GM12878 (cell line): ENCODE measurements around the gene SELP. TPM values are rescaled to one million over a fixed set of nuclear protein-coding genes. Genes with fewer than 3 reads are reported as not detected.

Experiments
- ATAC-seq: fragments of 200-7000 bp; cut with Tn5 transposase; 3 replicates; pipeline ENCODE4 v1.9.1; 2020; ENCODE audit warnings: mild to moderate bottlenecking, moderate library complexity
- BruUV-seq: library from RNA; stranded (reverse); fragments of 400-500 nt; replicated peaks from 2 replicates; lab custom pipeline; 2021; lab: Mats Ljungman, UMichigan
- CTCF ChIA-PET: fragments of 300-600 bp; sonication (Branson Sonifier 250); formaldehyde crosslinking; extraction: SDS; loops from one replicate; lab custom pipeline; 2021; ENCODE audit warnings: inconsistent platforms; lab: Yijun Ruan, JAX
- POLR2A ChIA-PET: fragments of 350-600 bp; formaldehyde crosslinking; extraction: SDS; loops from one replicate; lab custom pipeline; 2021; ENCODE audit warnings: inconsistent platforms; lab: Charles Lee
- RAD21 ChIA-PET: fragments of 300-600 bp; sonication (Branson Sonifier 250); formaldehyde crosslinking; loops from one replicate; lab custom pipeline; 2023; ENCODE audit warnings: antibody characterized with exemption; ENCODE audit not compliant: unreplicated experiment; lab: Charles Lee
- SMC1A ChIA-PET: fragments of 300-600 bp; sonication (Branson Sonifier 250); formaldehyde crosslinking; loops from one replicate; lab custom pipeline; 2023; ENCODE audit not compliant: unreplicated experiment, uncharacterized antibody; lab: Charles Lee
- DNase-seq: peaks from one replicate; pipeline ENCODE4 v3.0.0-alpha.2; 2011; ENCODE audit warnings: low read depth, low spot score
- FAIRE-seq: peaks from 3 replicates; lab custom pipeline; 2011; peaks lifted over from hg19 to GRCh38; lab: Jason Lieb, UNC
- H2AFZ ChIP-seq: 2 replicates; pipeline ENCODE4 v1.6.0; 2011; ENCODE audit warnings: low read depth, low read length, control low read depth; ENCODE audit not compliant: control insufficient read depth
- H3K27ac ChIP-seq: 2 replicates; pipeline ENCODE4 v1.5.1; 2011; ENCODE audit warnings: control low read depth; ENCODE audit not compliant: control insufficient read depth, insufficient read depth
- H3K27me3 ChIP-seq, 2 experiments: replicated peaks in 1 of 2; 2 replicates each; pipeline versions ENCODE4 v1.6.0 to v1.6.1; 2011; ENCODE audit warnings: low read length in 1 of 2; ENCODE audit not compliant: control insufficient read depth in 2 of 2, insufficient read depth in 2 of 2
- H3K36me3 ChIP-seq, 2 experiments: 2 replicates each; pipeline ENCODE4 v1.5.1; 2011; ENCODE audit warnings: low read length in 1 of 2; ENCODE audit not compliant: control insufficient read depth in 2 of 2, insufficient read depth in 2 of 2
- H3K4me1 ChIP-seq: 2 replicates; pipeline ENCODE4 v1.6.1; 2011; ENCODE audit warnings: mild to moderate bottlenecking, low read length, moderate library complexity, mixed read lengths; ENCODE audit not compliant: control insufficient read depth, insufficient read depth
- H3K4me2 ChIP-seq: 2 replicates; pipeline ENCODE4 v1.6.0; 2011; ENCODE audit warnings: control low read depth; ENCODE audit not compliant: control insufficient read depth, insufficient read depth
- H3K4me3 ChIP-seq: fragments of 200-600 bp; sonication (generic); 2 replicates; pipeline ENCODE4 v1.5.1; 2016
- H3K79me2 ChIP-seq: 2 replicates; pipeline ENCODE4 v1.6.0; 2011; ENCODE audit warnings: low read length; ENCODE audit not compliant: control insufficient read depth, insufficient read depth
- H3K9ac ChIP-seq: 2 replicates; pipeline ENCODE4 v1.8.0; 2011; ENCODE audit warnings: low read length, control low read depth, mixed read lengths; ENCODE audit not compliant: control insufficient read depth, insufficient read depth
- H3K9me3 ChIP-seq: replicated peaks from 3 replicates; pipeline ENCODE4 v1.5.1; 2011; ENCODE audit warnings: mild to moderate bottlenecking, low read length; ENCODE audit not compliant: control insufficient read depth, insufficient read depth
- H4K20me1 ChIP-seq: 2 replicates; pipeline ENCODE4 v1.6.0; 2011; ENCODE audit not compliant: control insufficient read depth, insufficient read depth
- BHLHE40 ChIP-seq, 2 experiments: fragments of 450-650 bp in 1 of 2; IDR thresholded peaks; 2 replicates each; pipeline ENCODE4 v1.6.1; 2011 to 2017; ENCODE audit warnings: low read depth in 2 of 2, borderline replicate concordance in 1 of 2, improper control_type of control experiment in 1 of 2, low read length in 1 of 2, mild to moderate bottlenecking in 1 of 2
- CBX5 ChIP-seq: sonication (generic); IDR thresholded peaks from 2 replicates; pipeline ENCODE4 v1.6.1; 2016; ENCODE audit warnings: low read depth, moderate library complexity, mild to moderate bottlenecking, inconsistent platforms
- CTCF ChIP-seq, 3 experiments: IDR thresholded peaks in 2 of 3; conservative IDR thresholded peaks in 1 of 3; 2 replicates each; pipeline ENCODE4 v1.5.1; 2011; ENCODE audit warnings: low read depth in 3 of 3, low read length in 3 of 3, mild to moderate bottlenecking in 3 of 3, control low read depth in 2 of 3, moderate library complexity in 2 of 3, inconsistent platforms in 1 of 3, mixed read lengths in 1 of 3; ENCODE audit not compliant: control insufficient read depth in 2 of 3, insufficient read depth in 1 of 3; ENCODE audit errors: extremely low read depth in 1 of 3
- RAD21 ChIP-seq: IDR thresholded peaks from 2 replicates; pipeline ENCODE4 v1.6.1; 2011; ENCODE audit warnings: mild to moderate bottlenecking, low read depth, low read length, moderate library complexity; ENCODE audit not compliant: insufficient read depth
- SMC3 ChIP-seq: IDR thresholded peaks from 2 replicates; pipeline ENCODE4 v1.6.1; 2011; ENCODE audit warnings: low read length, improper control_type of control experiment, borderline replicate concordance
- WRNIP1 ChIP-seq: IDR thresholded peaks from 2 replicates; pipeline ENCODE4 v1.6.1; 2011; ENCODE audit warnings: low read depth, low read length, improper control_type of control experiment, borderline replicate concordance
- WGBS: methylation state at CpG from one replicate; pipeline ENCODE4 v1.1.6; 2016; ENCODE audit warnings: low lambda C conversion rate; ENCODE audit not compliant: insufficient replicate concordance, insufficient coverage; ENCODE audit errors: missing lambda C conversion rate; 5-methylcytosine and 5-hydroxymethylcytosine counted together
- in situ Hi-C: fragments of 300-500 bp; cut with MboI; formaldehyde crosslinking; loops from 9 replicates; pipeline ENCODE4 v1.14.3; 2018; ENCODE audit warnings: mixed read lengths
- intact Hi-C: fragments of 100-400 bp; cut with micrococcal nuclease; formaldehyde crosslinking; loops from one replicate; pipeline ENCODE4 v1.14.2; 2022; ENCODE audit not compliant: unreplicated experiment
- polyA plus RNA-seq, 11 experiments: library from polyadenylated mRNA; depleted of rRNA in 4 of 11; unstranded in 6 of 11; stranded (reverse) in 5 of 11; fragments of >200 nt; fragmentation: Nextera tagmentation in 4 of 11; fragmentation: Illumina TruSeq in 1 of 11; extraction: Ambion mirVana in 4 of 11; extraction: Trizol in 1 of 11; gene quantifications; 1 replicate in 1 of 11; 2 replicates in 10 of 11; pipeline versions ENCODE4 v1.2.1 to v1.2.3, GENCODE V29; 2011 to 2016; ENCODE audit warnings: inconsistent platforms in 2 of 11, missing spikeins in 2 of 11, low read depth in 1 of 11
- total RNA-seq, 4 experiments: library from RNA; depleted of rRNA in 3 of 4; stranded (reverse); fragments of >200 nt in 3 of 4; fragmentation: Illumina TruSeq in 1 of 4; extraction: Trizol in 1 of 4; gene quantifications; 2 replicates each; pipeline versions ENCODE4 v1.2.1 to v1.2.3, GENCODE V29; 2013 to 2021
- TF ChIP-seq, protein P1 (sequence below): fragments of 450-650 bp; IDR thresholded peaks from 2 replicates; pipeline ENCODE4 v1.6.1; 2017; ENCODE audit warnings: low read depth, mild to moderate bottlenecking, moderate library complexity

The SELP gene
- total and polyA plus RNA-seq, 10 of the 15 experiments (the other 5 are each of a cell fraction or from before 2014, with no cell fraction given): 0.04 to 0.23 (median 0.06) TPM; not detected in 7

DNA sequence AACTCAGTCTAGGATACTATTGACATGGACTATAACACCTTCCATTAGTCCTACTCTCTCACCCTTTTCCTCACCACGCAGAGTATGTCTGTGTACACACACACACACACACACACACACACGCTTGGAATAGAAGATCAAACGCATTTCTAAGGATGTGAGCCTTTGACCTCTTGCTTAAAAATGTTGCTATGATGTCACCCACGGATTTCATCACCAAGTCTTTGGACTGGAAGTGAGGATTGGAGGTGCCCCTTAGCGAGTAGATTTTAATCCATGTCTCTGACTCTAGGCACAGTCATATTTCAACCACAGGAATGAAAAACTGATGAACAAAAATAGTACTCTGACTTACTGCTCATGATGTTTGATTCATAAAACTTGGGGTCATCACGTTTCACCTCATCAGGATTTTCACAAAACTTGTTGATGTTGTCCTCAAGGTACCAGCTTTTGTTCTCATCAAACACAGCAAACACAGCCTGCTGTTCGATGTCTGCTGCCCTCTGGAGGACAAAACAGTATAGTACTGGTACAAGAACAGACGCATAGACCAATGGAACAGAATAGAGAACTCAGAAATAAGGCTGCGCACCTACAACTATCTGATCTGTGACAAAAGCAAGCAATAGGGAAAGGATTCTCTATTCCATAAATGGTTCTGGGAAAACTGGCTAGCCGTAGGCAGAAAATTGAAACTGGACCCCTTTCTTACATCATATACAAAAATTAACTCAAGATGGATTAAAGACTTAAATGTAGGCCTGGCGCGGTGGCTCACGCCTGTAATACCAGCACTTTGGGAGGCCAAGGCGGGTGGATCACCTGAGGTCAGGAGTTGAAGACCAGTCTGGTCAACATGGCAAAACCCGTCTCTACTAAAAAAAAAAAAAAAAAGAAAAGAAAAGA, 83.6 kb downstream of the SELP start:
- Histone ChIP-seq H3K4me1 (no peaks in the 10 kb centered on the region), H3K9me3 (no peaks in the 10 kb centered on the region), H3K4me3 (no peak overlapping the region), H3K9ac (no peak overlapping the region), H3K4me2 (no peak overlapping the region), H3K79me2 (no peaks in the 10 kb centered on the region), H3K27me3 (no peaks in the 10 kb centered on the region), H2AFZ (no peak overlapping the region; the same call in 1 of the 2 replicates), H3K36me3 (no peaks in the 10 kb centered on the region), H4K20me1 (no peaks in the 10 kb centered on the region), H3K27ac (no peak overlapping the region)
- TF ChIP-seq RAD21: peak; percentile 75
- TF ChIP-seq, protein P1, sequence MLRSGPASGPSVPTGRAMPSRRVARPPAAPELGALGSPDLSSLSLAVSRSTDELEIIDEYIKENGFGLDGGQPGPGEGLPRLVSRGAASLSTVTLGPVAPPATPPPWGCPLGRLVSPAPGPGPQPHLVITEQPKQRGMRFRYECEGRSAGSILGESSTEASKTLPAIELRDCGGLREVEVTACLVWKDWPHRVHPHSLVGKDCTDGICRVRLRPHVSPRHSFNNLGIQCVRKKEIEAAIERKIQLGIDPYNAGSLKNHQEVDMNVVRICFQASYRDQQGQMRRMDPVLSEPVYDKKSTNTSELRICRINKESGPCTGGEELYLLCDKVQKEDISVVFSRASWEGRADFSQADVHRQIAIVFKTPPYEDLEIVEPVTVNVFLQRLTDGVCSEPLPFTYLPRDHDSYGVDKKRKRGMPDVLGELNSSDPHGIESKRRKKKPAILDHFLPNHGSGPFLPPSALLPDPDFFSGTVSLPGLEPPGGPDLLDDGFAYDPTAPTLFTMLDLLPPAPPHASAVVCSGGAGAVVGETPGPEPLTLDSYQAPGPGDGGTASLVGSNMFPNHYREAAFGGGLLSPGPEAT: no peak
- TF ChIP-seq BHLHE40 (IDR thresholded peaks at IDR 0.05; ENCODE audit: borderline replicate concordance in 1 of 2, low read depth in 2 of 2, low read length in 1 of 2): 0 out of 4 replicates have a peak, but pooled peaks of 1 of the 2 experiments have one; percentile 6
- TF ChIP-seq CTCF (IDR thresholded peaks at IDR 0.05 in 2 of 3, conservative IDR thresholded peaks at IDR 0.05 in 1 of 3; ENCODE audit: control insufficient read depth in 2 of 3, extremely low read depth in 1 of 3, insufficient read depth in 1 of 3, low read depth in 3 of 3, low read length in 3 of 3): peak; percentile 63 to 69 (median 66)
- TF ChIP-seq SMC3: peak; percentile 88
- no peak for TF ChIP-seq WRNIP1
- no peak for TF ChIP-seq CBX5
- FAIRE-seq (peak; percentile 70), ATAC-seq (peak; percentile 92), DNase-seq (peak; percentile 40)
- POLR2A ChIA-PET: no interaction called here
- WGBS: 38% methylated on average over 13 of the region's 15 CpGs
- intact Hi-C loops: loop anchor here (1.0 to 5.0 kb wide), 4 partner anchors 61 to 943 kb away; partner anchors contain the start of genes BLZF1, NME7 and SLC19A2
- in situ Hi-C loops: loop anchor here (5.0 to 10.0 kb wide), 2 partner anchors 74 to 1102 kb away; no protein-coding TSS in a partner anchor
- SMC1A ChIA-PET: interaction anchor here (0.6 to 3.6 kb wide), 17 partner anchors 8 to 1204 kb away, joined by 3 to 26 read pairs (median 5); no protein-coding TSS in a partner anchor
- CTCF ChIA-PET: interaction anchor here (0.6 to 3.9 kb wide), 30 partner anchors 12 to 1312 kb away, joined by 3 to 27 read pairs (median 4); partner anchors contain the start of gene F5
- no TSS peak for BruUV-seq
- RAD21 ChIA-PET: interaction anchor here (0.6 to 4.8 kb wide), 13 partner anchors 8 to 1271 kb away, joined by 3 to 29 read pairs (median 4); partner anchors contain the start of gene SLC19A2
